NB4 (cell line): Measurements from ENCODE around the gene TMEM63C.

Experiments
- DNase-seq: peaks from one replicate; pipeline ENCODE4 v3.0.0; 2010; ENCODE audit warnings: low read depth
- H3K4me3 ChIP-seq: one replicate; pipeline ENCODE4 v1.5.1; 2011; ENCODE audit warnings: mild to moderate bottlenecking, low read depth, low read length, moderate library complexity
- MYC ChIP-seq: IDR thresholded peaks from 2 replicates; pipeline ENCODE4 v1.6.1; 2011; ENCODE audit warnings: low read depth, low read length
- POLR2A ChIP-seq: IDR thresholded peaks from 2 replicates; pipeline ENCODE4 v1.6.1; 2011; ENCODE audit warnings: mild to moderate bottlenecking; ENCODE audit not compliant: insufficient read length; ENCODE audit errors: extremely low read depth
- TF ChIP-seq, protein P1 (sequence below): IDR thresholded peaks from one replicate; pipeline ENCODE4 v1.5.1; 2012; ENCODE audit warnings: low read depth, low read length
- TF ChIP-seq, protein P2 (sequence below): IDR thresholded peaks from 2 replicates; pipeline ENCODE4 v1.6.1; 2011; ENCODE audit warnings: low read depth, low read length

Gene TMEM63C

DNA sequence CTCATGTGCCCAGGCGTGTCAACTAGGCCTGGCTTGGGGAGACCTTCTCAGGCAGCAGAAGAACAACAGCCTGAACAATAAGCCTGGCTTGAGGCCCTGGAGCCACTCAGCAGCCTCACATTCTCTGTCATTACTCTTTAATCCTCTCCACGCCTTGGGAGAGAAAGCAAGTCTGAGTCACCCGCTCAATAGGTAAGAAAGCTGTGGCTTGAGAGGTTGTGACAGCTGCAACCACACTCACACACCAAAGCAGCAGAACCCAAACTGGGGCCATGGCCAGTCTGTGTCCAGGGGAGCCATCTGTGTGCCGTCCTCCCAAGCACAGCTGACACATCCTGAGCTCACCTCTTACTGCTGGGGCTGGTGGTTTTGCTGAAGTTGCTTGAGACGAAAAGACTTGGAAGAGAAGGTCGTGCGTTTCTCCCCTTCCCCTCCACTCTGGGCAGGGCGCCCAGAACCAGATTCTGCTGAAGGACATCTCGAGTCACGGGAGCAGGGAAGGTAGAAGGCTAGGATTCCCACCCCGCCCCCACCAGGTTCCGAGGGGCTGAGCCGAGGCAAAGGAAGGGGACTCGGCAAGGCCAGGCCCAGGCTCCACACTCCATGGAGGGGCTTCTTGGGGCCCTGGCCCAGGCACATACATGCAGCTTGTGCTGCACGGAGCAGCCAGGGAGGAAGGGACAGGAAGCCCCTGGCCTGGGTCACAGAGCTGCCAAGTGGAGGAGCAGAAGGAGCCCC lies 5.5 kb downstream of the TMEM63C start:
- TF ChIP-seq POLR2A = no peak
- TF ChIP-seq, protein P1, sequence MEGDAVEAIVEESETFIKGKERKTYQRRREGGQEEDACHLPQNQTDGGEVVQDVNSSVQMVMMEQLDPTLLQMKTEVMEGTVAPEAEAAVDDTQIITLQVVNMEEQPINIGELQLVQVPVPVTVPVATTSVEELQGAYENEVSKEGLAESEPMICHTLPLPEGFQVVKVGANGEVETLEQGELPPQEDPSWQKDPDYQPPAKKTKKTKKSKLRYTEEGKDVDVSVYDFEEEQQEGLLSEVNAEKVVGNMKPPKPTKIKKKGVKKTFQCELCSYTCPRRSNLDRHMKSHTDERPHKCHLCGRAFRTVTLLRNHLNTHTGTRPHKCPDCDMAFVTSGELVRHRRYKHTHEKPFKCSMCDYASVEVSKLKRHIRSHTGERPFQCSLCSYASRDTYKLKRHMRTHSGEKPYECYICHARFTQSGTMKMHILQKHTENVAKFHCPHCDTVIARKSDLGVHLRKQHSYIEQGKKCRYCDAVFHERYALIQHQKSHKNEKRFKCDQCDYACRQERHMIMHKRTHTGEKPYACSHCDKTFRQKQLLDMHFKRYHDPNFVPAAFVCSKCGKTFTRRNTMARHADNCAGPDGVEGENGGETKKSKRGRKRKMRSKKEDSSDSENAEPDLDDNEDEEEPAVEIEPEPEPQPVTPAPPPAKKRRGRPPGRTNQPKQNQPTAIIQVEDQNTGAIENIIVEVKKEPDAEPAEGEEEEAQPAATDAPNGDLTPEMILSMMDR = no peak
- TF ChIP-seq, protein P2, sequence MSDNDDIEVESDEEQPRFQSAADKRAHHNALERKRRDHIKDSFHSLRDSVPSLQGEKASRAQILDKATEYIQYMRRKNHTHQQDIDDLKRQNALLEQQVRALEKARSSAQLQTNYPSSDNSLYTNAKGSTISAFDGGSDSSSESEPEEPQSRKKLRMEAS = no peak
- TF ChIP-seq MYC = no peak
- H3K4me3 ChIP-seq = no peak overlapping the region
- DNase-seq = no peak

DNA sequence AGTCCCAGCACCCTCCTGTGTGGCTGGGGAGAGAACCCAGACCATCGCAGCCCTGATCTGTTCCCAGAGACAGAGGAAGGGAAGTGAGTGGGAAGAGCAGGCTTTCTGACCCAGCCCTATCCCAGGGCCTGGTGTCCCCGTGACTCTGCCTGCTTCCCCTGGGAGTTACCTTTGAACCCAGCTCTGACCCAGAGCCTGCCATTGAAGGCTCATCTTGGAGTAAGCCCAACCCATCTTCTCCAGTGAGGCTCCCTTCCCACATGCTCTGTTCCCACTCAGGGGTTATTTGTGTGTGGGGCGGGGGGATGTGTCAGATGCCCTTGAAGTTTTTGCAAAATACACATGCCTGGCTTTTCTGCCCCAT lies 6.0 kb downstream of the TMEM63C start:
- no peak for DNase-seq
- TF ChIP-seq, protein P2 = no peak
- TF ChIP-seq, protein P1 = no peak
- no peak for TF ChIP-seq MYC
- TF ChIP-seq POLR2A = no peak
- no peak overlapping the region for H3K4me3 ChIP-seq

DNA sequence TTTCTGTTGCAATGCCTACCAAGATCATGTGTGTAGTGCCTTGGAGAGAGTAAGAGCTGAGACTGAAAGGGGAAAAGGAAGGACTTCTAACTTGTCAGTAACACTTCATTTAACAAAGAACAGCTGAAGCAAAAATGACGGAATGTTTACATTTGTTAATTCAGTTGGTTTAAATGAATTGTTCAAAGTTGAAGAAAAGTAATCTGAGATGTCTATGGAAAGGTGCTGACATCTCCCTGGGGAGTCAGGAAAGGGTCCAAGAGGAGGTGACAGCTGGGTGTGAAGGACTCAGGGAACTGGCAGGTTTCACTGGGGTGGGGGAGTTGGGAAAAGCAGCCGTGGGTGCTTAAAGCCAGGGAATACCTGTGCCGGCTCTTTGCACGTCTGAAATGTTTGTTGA lies 7.9 kb downstream of the TMEM63C start:
- DNase-seq = no peak
- H3K4me3 ChIP-seq = no peak overlapping the region
- TF ChIP-seq, protein P2 = no peak
- TF ChIP-seq, protein P1 = no peak
- TF ChIP-seq POLR2A (no peak), MYC (no peak)

DNA sequence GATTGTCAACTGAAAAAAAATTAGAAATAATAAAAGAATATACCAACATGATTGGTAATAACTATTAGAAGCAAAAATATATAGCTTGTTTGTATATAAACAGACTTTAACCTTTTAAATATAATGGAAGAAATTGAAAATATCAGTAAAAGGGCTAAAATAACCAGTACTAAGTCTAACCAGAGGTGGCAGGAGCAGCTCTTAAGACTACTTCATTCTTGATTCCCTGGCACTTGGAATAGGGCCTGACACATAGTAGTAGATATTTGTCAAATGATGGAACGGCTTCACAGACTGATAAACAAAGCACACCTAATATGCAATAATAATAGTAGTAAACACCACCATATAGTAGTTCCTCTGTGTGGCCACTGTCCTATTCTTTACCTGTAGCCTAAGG lies 9.4 kb downstream of the TMEM63C start:
- TF ChIP-seq, protein P1 = no peak
- TF ChIP-seq MYC = no peak
- TF ChIP-seq, protein P2 = no peak
- no peak for TF ChIP-seq POLR2A
- no peak overlapping the region for H3K4me3 ChIP-seq
- no peak for DNase-seq

DNA sequence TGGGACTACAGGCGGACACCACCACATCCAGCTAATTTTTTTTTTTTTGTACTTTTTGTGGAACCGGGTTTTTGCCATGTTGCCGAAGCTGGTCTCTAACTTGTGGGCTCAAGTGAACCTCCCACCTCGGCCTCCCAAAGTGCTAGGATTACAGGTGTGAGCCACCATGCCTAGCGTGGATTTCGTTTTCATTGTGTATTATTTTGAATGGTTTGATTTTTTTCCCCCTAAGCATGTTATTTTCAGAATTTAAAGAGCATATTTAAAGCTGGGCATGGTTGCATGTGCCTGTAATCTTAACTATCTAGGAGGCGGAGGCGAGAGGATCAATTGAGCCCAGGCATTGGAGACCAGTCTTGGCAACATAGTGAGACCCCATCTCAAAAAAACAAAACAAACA lies 13.1 kb downstream of the TMEM63C start:
- no peak overlapping the region for H3K4me3 ChIP-seq
- TF ChIP-seq MYC (no peak), POLR2A (no peak)
- TF ChIP-seq, protein P1 = no peak
- TF ChIP-seq, protein P2 = no peak
- no peak for DNase-seq
